CD4-positive, alpha-beta T cell treated with Interleukin-4 for 4 hours (primary cell): ENCODE data around the gene RAB39A.
A peak's percentile ranks its signal among the peaks of the same experiment; 100 is the strongest.

Source experiments
- DNase-seq: peaks from one replicate; pipeline ENCODE4 v3.0.0-alpha.2; 2020

The RAB39A gene

GRCh38 chr11:107963091-107963490 lies 34.8 kb downstream of the RAB39A start:
- DNase-seq = no peak

- no peak for DNase-seq
Observed at GRCh38 chr11:107969219-107969618, 41.0 kb downstream of the RAB39A start.

- no peak for DNase-seq
Observed at GRCh38 chr11:107970049-107970448, 41.8 kb downstream of the RAB39A start.

GRCh38 chr11:107973641-107974040 lies 45.4 kb downstream of the RAB39A start:
- DNase-seq = no peak

- no peak for DNase-seq
Observed at GRCh38 chr11:107988397-107989158, 60.3 kb downstream of the RAB39A start.

- no peak for DNase-seq
Observed at GRCh38 chr11:107991868-107992414, 63.7 kb downstream of the RAB39A start.

GRCh38 chr11:107996006-107996776 lies 67.9 kb downstream of the RAB39A start:
- no peak for DNase-seq

- no peak for DNase-seq
Observed at GRCh38 chr11:107998761-107999160, 70.5 kb downstream of the RAB39A start.

- DNase-seq = peak; percentile 32
Observed at GRCh38 chr11:107999759-108000455, 71.7 kb downstream of the RAB39A start.

- no peak for DNase-seq
Observed at GRCh38 chr11:108002476-108002875, 74.2 kb downstream of the RAB39A start.

GRCh38 chr11:108003623-108004022 lies 75.4 kb downstream of the RAB39A start:
- no peak for DNase-seq

- DNase-seq = no peak
Observed at GRCh38 chr11:108007819-108008218, 79.6 kb downstream of the RAB39A start.

GRCh38 chr11:108008656-108009496 lies 80.6 kb downstream of the RAB39A start, which contains the start of gene CUL5:
TSS of gene CUL5 (plus strand) at chr11:108008898. CDS start at chr11:108009349, 451 bp downstream.
- peak; percentile 87 for DNase-seq

- DNase-seq = no peak
Observed at GRCh38 chr11:108009497-108010370, 81.5 kb downstream of the RAB39A start.

GRCh38 chr11:108012139-108012725 lies 84.0 kb downstream of the RAB39A start:
- no peak for DNase-seq
